GM12892 (cell line): ENCODE results near the gene ZNF622.

Experiments used
- DNase-seq: peaks from one replicate; pipeline ENCODE4 v3.0.0; 2011; ENCODE audit not compliant: insufficient read length
- FAIRE-seq: peaks from 2 replicates; lab custom pipeline; 2011; peaks lifted over from hg19 to GRCh38; lab: Jason Lieb, UNC
- POLR2A ChIP-seq: IDR thresholded peaks from 2 replicates; pipeline ENCODE4 v1.6.1; 2011; ENCODE audit warnings: low read depth, low read length, control low read depth
- POLR2AphosphoS5 ChIP-seq: IDR thresholded peaks from 2 replicates; pipeline ENCODE4 v1.6.1; 2011; ENCODE audit warnings: low read depth, low read length, control low read depth
- TAF1 ChIP-seq: IDR thresholded peaks from 2 replicates; pipeline ENCODE4 v1.6.1; 2011; ENCODE audit warnings: low read depth, mild to moderate bottlenecking, control low read depth, low read length, borderline replicate concordance

ZNF622 gene

GRCh38 chr5:16492398-16493140, 27.0 kb upstream of the ZNF622 start:
- FAIRE-seq (no peak), DNase-seq (no peak)

DNA sequence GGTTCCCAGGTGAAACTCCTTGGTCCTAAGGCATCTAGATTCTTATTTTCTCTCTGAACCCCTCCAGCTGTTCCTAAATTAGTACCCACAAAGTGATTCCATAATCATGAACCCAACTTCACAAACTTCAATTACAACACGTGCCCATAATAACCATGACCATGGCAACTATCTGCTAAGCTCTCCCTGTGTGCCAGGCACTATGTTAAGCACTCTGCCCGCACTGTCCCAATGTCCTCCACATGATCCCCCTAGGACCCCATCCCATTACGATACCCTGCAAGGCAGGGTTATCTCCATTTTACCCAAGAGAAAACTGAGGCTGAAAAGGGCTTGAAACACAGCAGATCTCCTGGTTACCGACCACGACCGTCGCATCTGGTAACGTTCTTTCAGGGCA, 25.3 kb upstream of the ZNF622 start:
- DNase-seq (no peak), FAIRE-seq (no peak)
- TF ChIP-seq TAF1 (no peak), POLR2AphosphoS5 (no peak), POLR2A (no peak)

More at GRCh38 chr5:16492398-16493140, 27.0 kb upstream of the ZNF622 start:
- TF ChIP-seq POLR2A (no peak), TAF1 (no peak), POLR2AphosphoS5 (no peak)

GRCh38 chr5:16489322-16489791, 23.8 kb upstream of the ZNF622 start:
- DNase-seq (no peak), FAIRE-seq (no peak)

DNA sequence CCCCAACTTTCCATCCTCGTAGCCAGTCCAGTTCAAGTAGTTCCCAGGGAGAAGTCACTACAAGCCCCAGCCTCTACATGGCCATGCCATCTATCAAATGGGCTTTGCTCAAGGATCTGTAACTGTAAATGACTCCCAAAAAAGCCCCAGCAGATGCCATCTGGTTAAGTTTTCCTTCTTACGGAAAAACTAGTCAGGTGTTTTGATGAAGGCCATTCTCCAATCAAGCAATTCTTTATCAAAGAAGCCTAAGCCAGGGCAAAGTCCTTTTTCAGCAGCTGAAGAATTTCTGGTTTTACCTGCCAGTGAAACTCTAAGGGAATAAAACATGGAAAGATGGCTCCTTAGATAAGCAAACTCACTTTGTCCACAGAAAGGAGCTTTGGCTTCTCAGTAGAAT, 21.9 kb upstream of the ZNF622 start:
- TF ChIP-seq POLR2AphosphoS5 = no peak
- TF ChIP-seq TAF1 = no peak
- no peak for TF ChIP-seq POLR2A
- no peak for DNase-seq
- no peak for FAIRE-seq

More at GRCh38 chr5:16489322-16489791, 23.8 kb upstream of the ZNF622 start:
- TF ChIP-seq TAF1 (no peak), POLR2AphosphoS5 (no peak), POLR2A (no peak)

GRCh38 chr5:16486711-16487111, 21.1 kb upstream of the ZNF622 start:
- TF ChIP-seq POLR2AphosphoS5 = no peak
- TF ChIP-seq TAF1 = no peak
- TF ChIP-seq POLR2A = no peak
- no peak for DNase-seq
- no peak for FAIRE-seq

GRCh38 chr5:16485656-16486055, 20.1 kb upstream of the ZNF622 start:
- DNase-seq = no peak
- no peak for FAIRE-seq
- TF ChIP-seq POLR2AphosphoS5 (no peak), TAF1 (no peak), POLR2A (no peak)

GRCh38 chr5:16484081-16484480, 18.5 kb upstream of the ZNF622 start:
- TF ChIP-seq TAF1 (no peak), POLR2A (no peak), POLR2AphosphoS5 (no peak)
- DNase-seq (no peak), FAIRE-seq (no peak)

GRCh38 chr5:16483361-16483760, 17.8 kb upstream of the ZNF622 start:
- no peak for FAIRE-seq
- DNase-seq = no peak
- no peak for TF ChIP-seq TAF1
- TF ChIP-seq POLR2A = no peak
- no peak for TF ChIP-seq POLR2AphosphoS5

GRCh38 chr5:16482891-16483290, 17.3 kb upstream of the ZNF622 start:
- DNase-seq (no peak), FAIRE-seq (no peak)

GRCh38 chr5:16480821-16481538, 15.4 kb upstream of the ZNF622 start:
- DNase-seq (no peak), FAIRE-seq (no peak)
- no peak for TF ChIP-seq POLR2A

More at GRCh38 chr5:16482891-16483290, 17.3 kb upstream of the ZNF622 start:
- TF ChIP-seq TAF1 (no peak), POLR2A (no peak), POLR2AphosphoS5 (no peak)

DNA sequence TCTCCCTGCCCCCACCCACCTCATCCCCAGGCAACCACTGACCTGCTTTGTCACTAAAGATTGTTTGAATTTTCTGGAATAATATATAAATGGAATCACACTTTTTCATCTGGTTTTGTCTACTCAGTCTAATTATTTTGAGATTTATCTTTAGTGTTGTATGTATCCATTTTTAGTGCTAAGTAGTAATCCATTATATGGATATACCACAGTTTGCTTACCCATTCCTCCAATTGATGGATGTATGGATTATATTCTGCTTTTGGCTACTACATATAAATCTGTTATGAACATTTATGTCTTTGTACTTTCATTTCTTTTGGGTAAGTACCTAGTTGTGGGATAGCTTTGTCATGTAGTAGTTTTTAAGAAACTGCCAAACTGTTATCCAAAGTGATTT, 14.5 kb upstream of the ZNF622 start:
- TF ChIP-seq POLR2A (no peak), POLR2AphosphoS5 (no peak), TAF1 (no peak)
- no peak for DNase-seq
- FAIRE-seq = no peak
